Stimulated activated naive B cell treated with anti-CD40 and anti-IgM and Interleukin-4, amounts not matched to agents 10 μg/mL and 1 μg/mL and 100 μg/mL, for 72 hours (primary cell): ENCODE measurements around the gene CNOT3.
A peak's percentile ranks its signal among the peaks of the same experiment; 100 is the strongest.
"Not testable (repeated sequence)": the region's sequence is repeated elsewhere in the genome, so short reads cannot be mapped to it uniquely, and the experiment has no call there.

Source experiments
- ATAC-seq, 2 donors: fragments of 150-1000 bp; cut with Tn5 transposase; replicated peaks; 2 replicates each; pipeline ENCODE4 v1.10.0; 2021; ENCODE audit warnings: moderate library complexity in 1 of 2
- DNase-seq: peaks from one replicate; pipeline ENCODE4 v3.0.0; 2021
- H3K27ac Mint-ChIP-seq: one replicate; pipeline ENCODE4 v1.8.0; 2022; ENCODE audit warnings: mild to moderate bottlenecking, mixed read lengths
- H3K27me3 Mint-ChIP-seq, 2 donors: one replicate each; pipeline ENCODE4 v1.8.0; 2022; ENCODE audit warnings: mixed read lengths in 2 of 2
- H3K36me3 Mint-ChIP-seq, 2 donors: one replicate each; pipeline ENCODE4 v1.8.0; 2022; ENCODE audit warnings: mixed read lengths in 2 of 2, mild to moderate bottlenecking in 1 of 2
- H3K4me1 Mint-ChIP-seq, 2 donors: one replicate each; pipeline ENCODE4 v1.8.0; 2022; ENCODE audit warnings: mixed read lengths in 2 of 2, mild to moderate bottlenecking in 1 of 2
- H3K4me3 Mint-ChIP-seq, 2 donors: one replicate each; pipeline ENCODE4 v1.8.0; 2022; ENCODE audit warnings: mild to moderate bottlenecking in 2 of 2, mixed read lengths in 2 of 2, moderate library complexity in 1 of 2
- H3K9me3 Mint-ChIP-seq, 2 donors: one replicate each; pipeline ENCODE4 v1.8.0; 2022; ENCODE audit warnings: mixed read lengths in 2 of 2, mild to moderate bottlenecking in 1 of 2

The CNOT3 gene

GRCh38 chr19:54137699-54138488 is at the start of gene CNOT3:
Gene CNOT3 (plus strand): TSS chr19:54137762. CDS start chr19:54142979, 5,217 bp downstream.
- H3K27me3 Mint-ChIP-seq = no peaks in the 10 kb centered on the region
- no peak for DNase-seq
- H3K4me1 Mint-ChIP-seq = peaks cover 36 to 52% of the 10 kb centered on the region in 2 donors
- H3K36me3 Mint-ChIP-seq = peaks cover 30 to 37% of the 10 kb centered on the region in 2 donors
- H3K27ac Mint-ChIP-seq = peak within 1 kb of the TSS; percentile 95
- no peaks in the 10 kb centered on the region for H3K9me3 Mint-ChIP-seq
- no peak for ATAC-seq
- peak within 1 kb of the TSS; percentile 81 to 89 for H3K4me3 Mint-ChIP-seq

GRCh38 chr19:54094426-54095000 is 43.0 kb upstream of the CNOT3 start:
- Mint-ChIP-seq H3K36me3 (no peaks in the 10 kb centered on the region), H3K4me1 (peaks cover 6 to 19% of the 10 kb centered on the region in 2 donors), H3K4me3 (no peak overlapping the region), H3K27me3 (peaks cover 30 to 53% of the 10 kb centered on the region in 2 donors), H3K9me3 (no peaks in the 10 kb centered on the region), H3K27ac (no peak overlapping the region)
- no peak for DNase-seq
- no peak for ATAC-seq

GRCh38 chr19:54095136-54095858 is 42.3 kb upstream of the CNOT3 start:
- H3K27me3 Mint-ChIP-seq = peaks cover 30 to 53% of the 10 kb centered on the region in 2 donors
- H3K36me3 Mint-ChIP-seq = no peaks in the 10 kb centered on the region
- peak overlapping the region; percentile 60 to 70 for H3K4me3 Mint-ChIP-seq
- no peaks in the 10 kb centered on the region for H3K9me3 Mint-ChIP-seq
- ATAC-seq (no peak), DNase-seq (no peak)
- H3K4me1 Mint-ChIP-seq = peaks cover 6 to 19% of the 10 kb centered on the region in 2 donors
- no peak overlapping the region for H3K27ac Mint-ChIP-seq

- DNase-seq = peak; percentile 32
- H3K9me3 Mint-ChIP-seq = not testable (repeated sequence)
These were observed 41.5 kb upstream of the CNOT3 start for GRCh38 chr19:54095859-54096616.

GRCh38 chr19:54096617-54097106 is 40.9 kb upstream of the CNOT3 start:
- peaks cover 25 to 43% of the 10 kb centered on the region in 2 donors for H3K27me3 Mint-ChIP-seq
- DNase-seq (no peak), ATAC-seq (peak in 1 of 2 donors; percentile 41)
- peak overlapping the region; percentile 42 to 49 for H3K4me3 Mint-ChIP-seq
- H3K36me3 Mint-ChIP-seq = no peaks in the 10 kb centered on the region
- H3K4me1 Mint-ChIP-seq = peaks cover 6 to 19% of the 10 kb centered on the region in 2 donors
- H3K9me3 Mint-ChIP-seq = no peaks in the 10 kb centered on the region
- H3K27ac Mint-ChIP-seq = no peak overlapping the region

More at GRCh38 chr19:54095859-54096616, 41.5 kb upstream of the CNOT3 start:
- not testable (repeated sequence) for H3K36me3 Mint-ChIP-seq, H3K27ac Mint-ChIP-seq
- peaks cover 30 to 48% of the 10 kb centered on the region in 2 donors for H3K27me3 Mint-ChIP-seq
- H3K4me3 Mint-ChIP-seq = peak overlapping the region; percentile 60 to 70
- peak; percentile 81 to 82 for ATAC-seq
- H3K4me1 Mint-ChIP-seq = peaks cover 6 to 19% of the 10 kb centered on the region in 2 donors

GRCh38 chr19:54099190-54099902 is 38.2 kb upstream of the CNOT3 start:
- ATAC-seq = no peak
- Mint-ChIP-seq H3K4me3 (no peak overlapping the region), H3K27ac (no peak overlapping the region)

GRCh38 chr19:54099903-54100255 is 37.7 kb upstream of the CNOT3 start:
- not testable (repeated sequence) for H3K9me3 Mint-ChIP-seq, DNase-seq, ATAC-seq, H3K4me3 Mint-ChIP-seq, H3K27ac Mint-ChIP-seq, H3K36me3 Mint-ChIP-seq
- Mint-ChIP-seq H3K4me1 (peaks cover 11 to 37% of the 10 kb centered on the region in 2 donors), H3K27me3 (peaks cover 12 to 21% of the 10 kb centered on the region in 2 donors)

More at GRCh38 chr19:54099190-54099902, 38.2 kb upstream of the CNOT3 start:
- Mint-ChIP-seq H3K36me3 (peaks cover 0 to 3% of the 10 kb centered on the region in 2 donors), H3K9me3 (no peaks in the 10 kb centered on the region), H3K27me3 (peaks cover 17 to 26% of the 10 kb centered on the region in 2 donors), H3K4me1 (peaks cover 11 to 36% of the 10 kb centered on the region in 2 donors)
- DNase-seq = no peak

- no peak for ATAC-seq
These were observed 37.0 kb upstream of the CNOT3 start, which contains the start of gene OSCAR for GRCh38 chr19:54100561-54100960. Gene OSCAR (minus strand): TSS chr19:54100803. CDS start chr19:54100792, 11 bp downstream.

GRCh38 chr19:54102421-54103169 is 35.0 kb upstream of the CNOT3 start, which contains the start of gene NDUFA3:
Gene NDUFA3 (plus strand): TSS chr19:54102855. CDS start chr19:54102879, 24 bp downstream.
- Mint-ChIP-seq H3K4me3 (peak within 1 kb of the TSS; percentile 95 to 97), H3K27me3 (no peaks in the 10 kb centered on the region), H3K4me1 (peaks cover 13 to 39% of the 10 kb centered on the region in 2 donors), H3K27ac (peak within 1 kb of the TSS; percentile 94), H3K36me3 (peaks cover 19 to 23% of the 10 kb centered on the region in 2 donors), H3K9me3 (no peaks in the 10 kb centered on the region)
- peak; percentile 98 to 99 for ATAC-seq
- peak; percentile 97 for DNase-seq

More at GRCh38 chr19:54100561-54100960, 37.0 kb upstream of the CNOT3 start, which contains the start of gene OSCAR:
- H3K4me1 Mint-ChIP-seq = peaks cover 14 to 40% of the 10 kb centered on the region in 2 donors
- no peak for DNase-seq
- no peaks in the 10 kb centered on the region for H3K9me3 Mint-ChIP-seq
- H3K27ac Mint-ChIP-seq = peak within 1 kb of the TSS; percentile 44
- peaks cover 3 to 6% of the 10 kb centered on the region in 2 donors for H3K36me3 Mint-ChIP-seq
- H3K27me3 Mint-ChIP-seq = peaks cover 10 to 14% of the 10 kb centered on the region in 2 donors
- peak within 1 kb of the TSS; percentile 39 to 60 for H3K4me3 Mint-ChIP-seq

GRCh38 chr19:54104998-54105715 is 32.4 kb upstream of the CNOT3 start:
- Mint-ChIP-seq H3K27me3 (no peaks in the 10 kb centered on the region), H3K4me3 (peak overlapping the region in 1 of 2 donors; percentile 33), H3K27ac (peak overlapping the region; percentile 89), H3K9me3 (no peaks in the 10 kb centered on the region), H3K4me1 (peaks cover 14 to 46% of the 10 kb centered on the region in 2 donors), H3K36me3 (peaks cover 22 to 40% of the 10 kb centered on the region in 2 donors)
- ATAC-seq = no peak
- DNase-seq = no peak

GRCh38 chr19:54105796-54106195 is 31.8 kb upstream of the CNOT3 start:
- Mint-ChIP-seq H3K27ac (peak overlapping the region; percentile 89), H3K4me1 (peaks cover 17 to 49% of the 10 kb centered on the region in 2 donors), H3K4me3 (peak overlapping the region; percentile 33 to 44), H3K9me3 (no peaks in the 10 kb centered on the region), H3K36me3 (peaks cover 27 to 45% of the 10 kb centered on the region in 2 donors), H3K27me3 (no peaks in the 10 kb centered on the region)
- DNase-seq (no peak), ATAC-seq (no peak)

GRCh38 chr19:54106716-54107115 is 30.8 kb upstream of the CNOT3 start:
- Mint-ChIP-seq H3K27me3 (no peaks in the 10 kb centered on the region), H3K27ac (no peak overlapping the region), H3K4me1 (peaks cover 18 to 49% of the 10 kb centered on the region in 2 donors), H3K4me3 (no peak overlapping the region), H3K36me3 (peaks cover 29 to 48% of the 10 kb centered on the region in 2 donors), H3K9me3 (no peaks in the 10 kb centered on the region)
- DNase-seq = no peak
- no peak for ATAC-seq
